K562 (cell line): Measurements from ENCODE around the gene APBB2. TPM values are rescaled to one million over a fixed set of nuclear protein-coding genes. Genes with fewer than 3 reads are reported as not detected.

ENCODE experiments used
- ATAC-seq: fragments of 200-7000 bp; cut with Tn5 transposase; 3 replicates; pipeline ENCODE4 v1.9.1; 2020; ENCODE audit warnings: moderate library complexity
- BruUV-seq: library from RNA; stranded (reverse); fragments of 400-500 nt; replicated peaks from 2 replicates; lab custom pipeline; 2021; lab: Mats Ljungman, UMichigan
- CTCF ChIA-PET: fragments of 300-600 bp; formaldehyde crosslinking; extraction: SDS; loops from one replicate; lab custom pipeline; 2021; ENCODE audit warnings: low intra/inter-chr PET ratio; lab: Yijun Ruan, JAX
- POLR2A ChIA-PET: fragments of 300-600, 350-650 bp; sonication (Branson Sonifier 250); formaldehyde crosslinking; extraction: SDS; loops from one replicate; lab custom pipeline; 2021; ENCODE audit warnings: antibody characterized with exemption, inconsistent platforms; lab: Yijun Ruan, JAX
- DNase-seq, 4 experiments: peaks; one replicate each; pipeline versions ENCODE4 v3.0.0 to v3.0.0-alpha.2; 2011 to 2018; ENCODE audit warnings: low spot score in 3 of 4, mixed read lengths in 3 of 4; ENCODE audit errors: extremely low read depth in 1 of 4
- FAIRE-seq: peaks from 2 replicates; lab custom pipeline; 2011; peaks lifted over from hg19 to GRCh38; lab: Jason Lieb, UNC
- H2AFZ ChIP-seq: 2 replicates; pipeline ENCODE4 v1.6.0; 2011; ENCODE audit warnings: low read depth, low read length, control low read depth, inconsistent platforms
- H3K27ac ChIP-seq: fragments of 200-600 bp; 3 replicates; pipeline ENCODE4 v1.8.0; 2011; ENCODE audit warnings: low read depth, mild to moderate bottlenecking, control low read depth, inconsistent platforms, low read length, moderate library complexity, mixed read lengths; ENCODE audit errors: extremely low read depth
- H3K27me3 ChIP-seq, 2 experiments: fragments of 300-600 bp in 1 of 2; 2 replicates in 1 of 2; 3 replicates in 1 of 2; pipeline versions ENCODE4 v1.6.0 to v1.8.0; 2011; ENCODE audit warnings: inconsistent platforms in 2 of 2, low read length in 2 of 2, mild to moderate bottlenecking in 1 of 2, mixed read lengths in 1 of 2, moderate library complexity in 1 of 2; ENCODE audit not compliant: control insufficient read depth in 2 of 2, insufficient read depth in 2 of 2
- H3K36me3 ChIP-seq: fragments of 300-600 bp; 3 replicates; pipeline ENCODE4 v1.8.0; 2011; ENCODE audit warnings: mild to moderate bottlenecking, low read length, inconsistent platforms; ENCODE audit not compliant: control insufficient read depth, insufficient read depth
- H3K4me1 ChIP-seq, 2 experiments: fragments of 200-600 bp in 1 of 2; replicated peaks in 1 of 2; 2 replicates in 1 of 2; 3 replicates in 1 of 2; pipeline versions ENCODE4 v1.5.1 to v1.8.0; 2011; ENCODE audit warnings: inconsistent platforms in 2 of 2, low read length in 2 of 2, mild to moderate bottlenecking in 1 of 2, mixed read lengths in 1 of 2, moderate library complexity in 1 of 2; ENCODE audit not compliant: control insufficient read depth in 2 of 2, insufficient read depth in 2 of 2
- H3K4me2 ChIP-seq: 2 replicates; pipeline ENCODE4 v1.6.1; 2011; ENCODE audit warnings: low read length, control low read depth, inconsistent platforms, mixed read lengths; ENCODE audit not compliant: insufficient read depth
- H3K4me3 ChIP-seq: fragments of 200-600 bp; sonication (generic), shearing (Covaris generic); 2 replicates; pipeline ENCODE4 v1.5.1; 2016; ENCODE audit warnings: control low read depth, inconsistent platforms
- H3K79me2 ChIP-seq: fragments of 200-600 bp; 3 replicates; pipeline ENCODE4 v1.8.0; 2011; ENCODE audit warnings: low read length, inconsistent platforms; ENCODE audit not compliant: control insufficient read depth, insufficient read depth
- H3K9ac ChIP-seq, 2 experiments: 2 replicates each; pipeline versions ENCODE4 v1.6.0 to v1.6.1; 2011; ENCODE audit warnings: low read depth in 2 of 2, low read length in 2 of 2, control low read depth in 1 of 2, inconsistent platforms in 1 of 2, mild to moderate bottlenecking in 1 of 2, mixed read lengths in 1 of 2; ENCODE audit not compliant: insufficient read depth in 1 of 2
- H3K9me1 ChIP-seq: one replicate; pipeline ENCODE4 v1.6.0; 2011; ENCODE audit warnings: inconsistent platforms, mild to moderate bottlenecking, low read length, moderate library complexity; ENCODE audit not compliant: control insufficient read depth, insufficient read depth
- H3K9me3 ChIP-seq: replicated peaks from 2 replicates; pipeline ENCODE4 v1.5.1; 2011; ENCODE audit warnings: low read depth, low read length, inconsistent platforms; ENCODE audit not compliant: control insufficient read depth, insufficient read depth
- H4K20me1 ChIP-seq: replicated peaks from 2 replicates; pipeline ENCODE4 v1.6.1; 2011; ENCODE audit warnings: low read length, inconsistent platforms, mixed read lengths; ENCODE audit not compliant: control insufficient read depth, insufficient read depth
- DDX20 ChIP-seq: fragments of 450-650 bp; IDR thresholded peaks from 2 replicates; pipeline ENCODE4 v1.6.1; 2016; ENCODE audit warnings: missing genetic modification characterization, low read depth, mild to moderate bottlenecking, missing compliant biosample characterization, moderate library complexity
- ELF2 ChIP-seq: fragments of 250-450 bp; sonication (Bioruptor Pico); IDR thresholded peaks from 2 replicates; pipeline ENCODE4 v1.5.0; 2021; ENCODE audit warnings: mild to moderate bottlenecking
- ETV5 ChIP-seq: sonication (generic); formaldehyde crosslinking; IDR thresholded peaks from 2 replicates; pipeline ENCODE4 v1.4.0; 2020; ENCODE audit warnings: low read depth, mild to moderate bottlenecking, missing genetic modification reagents
- HDAC3 ChIP-seq: fragments of 450-650 bp; IDR thresholded peaks from 2 replicates; pipeline ENCODE4 v1.6.1; 2018; ENCODE audit warnings: borderline replicate concordance, mild to moderate bottlenecking, moderate library complexity; ENCODE audit not compliant: partially characterized antibody
- HMG20B ChIP-seq: fragments of 250-450 bp; sonication (Bioruptor Pico); IDR thresholded peaks from 2 replicates; pipeline ENCODE4 v1.5.0; 2021; ENCODE audit warnings: mild to moderate bottlenecking
- IRF2 ChIP-seq: sonication (generic); formaldehyde crosslinking; IDR thresholded peaks from 2 replicates; pipeline ENCODE4 v1.8.1; 2022; ENCODE audit warnings: mild to moderate bottlenecking, missing genetic modification reagents
- KLF6 ChIP-seq: fragments of 250-450 bp; sonication (Bioruptor Pico); IDR thresholded peaks from 2 replicates; pipeline ENCODE4 v1.4.0; 2020; ENCODE audit warnings: mild to moderate bottlenecking, moderate library complexity, borderline replicate concordance
- MEF2D ChIP-seq: conservative IDR thresholded peaks from 2 replicates; pipeline ENCODE4 v1.6.1; 2016; ENCODE audit warnings: low read depth, missing genetic modification characterization, missing compliant biosample characterization
- MXI1 ChIP-seq: IDR thresholded peaks from 2 replicates; pipeline ENCODE4 v1.6.1; 2011; ENCODE audit warnings: low read depth, mild to moderate bottlenecking, improper control_type of control experiment, low read length
- NFIC ChIP-seq: fragments of 450-650 bp; IDR thresholded peaks from 2 replicates; pipeline ENCODE4 v1.6.1; 2017; ENCODE audit warnings: mild to moderate bottlenecking, inconsistent platforms
- PPARD ChIP-seq: fragments of 250-450 bp; sonication (Bioruptor Pico); IDR thresholded peaks from 2 replicates; pipeline ENCODE4 v1.8.0; 2022; ENCODE audit warnings: inconsistent platforms, mild to moderate bottlenecking, moderate library complexity
- SIX5 ChIP-seq, 2 experiments: IDR thresholded peaks; 2 replicates each; pipeline ENCODE4 v1.6.1; 2011; ENCODE audit warnings: low read length in 2 of 2, borderline replicate concordance in 1 of 2, low read depth in 1 of 2, mild to moderate bottlenecking in 1 of 2, moderate library complexity in 1 of 2; ENCODE audit not compliant: insufficient read depth in 1 of 2
- SRSF1 ChIP-seq: fragments of 200-400 bp; formaldehyde crosslinking; IDR thresholded peaks from 2 replicates; pipeline ENCODE4 v1.6.1; 2017; ENCODE audit warnings: mild to moderate bottlenecking, low read depth, low read length, moderate library complexity
- STAT6 ChIP-seq: sonication (generic); formaldehyde crosslinking; IDR thresholded peaks from 2 replicates; pipeline ENCODE4 v1.8.1; 2023; ENCODE audit warnings: mild to moderate bottlenecking, missing genetic modification reagents
- TCF7L2 ChIP-seq: fragments of 150-350 bp; IDR thresholded peaks from 2 replicates; pipeline ENCODE4 v1.6.1; 2016; ENCODE audit warnings: low read depth, mild to moderate bottlenecking, low read length, moderate library complexity
- TEAD1 ChIP-seq, 2 experiments: fragments of 450-650 bp in 1 of 2; sonication (generic) in 1 of 2; formaldehyde crosslinking; IDR thresholded peaks; 2 replicates each; pipeline versions ENCODE4 v1.4.0 to v1.8.0; 2020 to 2022; ENCODE audit warnings: mild to moderate bottlenecking in 2 of 2, missing genetic modification reagents in 1 of 2
- ZBTB17 ChIP-seq: fragments of 450-650 bp; formaldehyde crosslinking; IDR thresholded peaks from 2 replicates; pipeline ENCODE4 v1.4.0; 2020; ENCODE audit warnings: mild to moderate bottlenecking
- ZBTB34 ChIP-seq: fragments of 250-450 bp; sonication (Bioruptor Pico); IDR thresholded peaks from 2 replicates; pipeline ENCODE4 v1.8.0; 2021; ENCODE audit warnings: mild to moderate bottlenecking, moderate library complexity
- ZNF696 ChIP-seq: fragments of 250-450 bp; sonication (Bioruptor Pico); conservative IDR thresholded peaks from 2 replicates; pipeline ENCODE4 v1.4.0; 2020; ENCODE audit warnings: mild to moderate bottlenecking, moderate library complexity
- ZNF764 ChIP-seq: fragments of 250-450 bp; sonication (Bioruptor Pico); IDR thresholded peaks from 2 replicates; pipeline ENCODE4 v1.4.0; 2020; ENCODE audit warnings: low read depth, mild to moderate bottlenecking, moderate library complexity
- WGBS: fragments of 100-300 bp; shearing (Covaris generic); methylation state at CpG from one replicate; pipeline ENCODE4 v1.1.6; 2016; ENCODE audit warnings: low coverage, mixed read lengths; ENCODE audit not compliant: insufficient coverage; ENCODE audit errors: missing lambda C conversion rate; 5-methylcytosine and 5-hydroxymethylcytosine counted together
- in situ Hi-C: fragments of 300-500 bp; cut with MboI; formaldehyde crosslinking; loops from 4 replicates; pipeline ENCODE4 v1.15.0; 2018; ENCODE audit warnings: inconsistent platforms, mixed read lengths
- intact Hi-C: fragments of 100-400 bp; cut with micrococcal nuclease; formaldehyde crosslinking; loops from 2 replicates; pipeline ENCODE4 v1.14.2; 2022
- polyA plus RNA-seq, 8 experiments: library from polyadenylated mRNA; depleted of rRNA in 4 of 8; stranded (reverse) in 5 of 8; unstranded in 3 of 8; fragments of >200 nt; fragmentation: Nextera tagmentation in 2 of 8; fragmentation: Illumina TruSeq in 1 of 8; extraction: Ambion mirVana in 2 of 8; extraction: Trizol in 1 of 8; gene quantifications; 2 replicates each; pipeline versions ENCODE4 v1.2.1 to v1.2.3, GENCODE V29; 2011 to 2014; ENCODE audit warnings: inconsistent platforms in 1 of 8, missing spikeins in 1 of 8
- total RNA-seq, 7 experiments: library from RNA; depleted of rRNA in 6 of 7; stranded (reverse); fragments of >200 nt in 6 of 7; fragmentation: Illumina TruSeq in 2 of 7; extraction: Trizol in 2 of 7; gene quantifications; 2 replicates each; pipeline versions ENCODE4 v1.2.1 to v1.2.3, GENCODE V29; 2011 to 2021; ENCODE audit warnings: low replicate concordance in 1 of 7

Gene APBB2
- total and polyA plus RNA-seq, 9 of the 15 experiments (the other 6 are each of a cell fraction or from before 2014, with no cell fraction given): 0.08 to 2.1 (median 1.4) TPM

- FAIRE-seq: no peak
- no peak overlapping the region for H3K4me2 ChIP-seq
- H3K36me3 ChIP-seq: no peaks in the 10 kb centered on the region
- POLR2A ChIA-PET: no interaction called here
- no peak overlapping the region for H3K9ac ChIP-seq
- intact Hi-C loops (no loop called here), in situ Hi-C loops (no loop called here)
- H2AFZ ChIP-seq: no peak overlapping the region
- H3K9me3 ChIP-seq: no peaks in the 10 kb centered on the region
- BruUV-seq: no TSS peak
- no peak for ATAC-seq
- no peak overlapping the region for H3K27ac ChIP-seq
- H3K79me2 ChIP-seq: no peaks in the 10 kb centered on the region
- H3K4me1 ChIP-seq: no peaks in the 10 kb centered on the region
- no peaks in the 10 kb centered on the region for H3K9me1 ChIP-seq
- H4K20me1 ChIP-seq: no peaks in the 10 kb centered on the region
- 0% methylated on average over 3 of the region's 3 CpGs for WGBS
- CTCF ChIA-PET: no interaction called here
- no peak for DNase-seq
- no peaks in the 10 kb centered on the region for H3K27me3 ChIP-seq
- no peak overlapping the region for H3K4me3 ChIP-seq
- no peak for TF ChIP-seq ETV5
- no peak for TF ChIP-seq NFIC
- TF ChIP-seq KLF6 (CRISPR knock-in tag): no peak
- TF ChIP-seq ZBTB17 (CRISPR knock-in tag): no peak
- TF ChIP-seq DDX20 (tag): no peak
- TF ChIP-seq MEF2D (tag): no peak
- no peak for TF ChIP-seq SRSF1
- no peak for TF ChIP-seq SIX5 (IDR thresholded peaks at IDR 0.05; ENCODE audit: borderline replicate concordance in 1 of 2, insufficient read depth in 1 of 2, low read depth in 1 of 2, low read length in 2 of 2)
- no peak for TF ChIP-seq ELF2 (CRISPR knock-in tag)
- TF ChIP-seq HDAC3: no peak
- no peak for TF ChIP-seq ZNF696 (CRISPR knock-in tag)
- TF ChIP-seq TEAD1 (CRISPR knock-in tag; IDR thresholded peaks at IDR 0.05): no peak
- no peak for TF ChIP-seq STAT6 (CRISPR knock-in tag)
- TF ChIP-seq IRF2 (CRISPR knock-in tag): no peak
- no peak for TF ChIP-seq ZNF764 (CRISPR knock-in tag)
- TF ChIP-seq HMG20B (CRISPR knock-in tag): no peak
- no peak for TF ChIP-seq MXI1
- no peak for TF ChIP-seq ZBTB34 (CRISPR knock-in tag)
- no peak for TF ChIP-seq PPARD
- no peak for TF ChIP-seq TCF7L2
These were observed 156.9 kb downstream of the APBB2 start for GRCh38 chr4:41057467-41057866.
